Subcutaneous abdominal adipose tissue (tissue), 5 donors: ENCODE measurements around the gene TMEM132A.

Experiments used
- H3K27ac ChIP-seq: one replicate; pipeline ENCODE4 v1.7.0; 2013; ENCODE audit warnings: low read depth, mild to moderate bottlenecking, inconsistent platforms, low read length, moderate library complexity
- H3K27me3 ChIP-seq, 5 donors: one replicate each; pipeline ENCODE4 v1.7.0; 2013; ENCODE audit warnings: low read length in 5 of 5, inconsistent platforms in 1 of 5; ENCODE audit not compliant: control insufficient read depth in 5 of 5, insufficient read depth in 4 of 5
- H3K36me3 ChIP-seq, 5 donors: one replicate each; pipeline ENCODE4 v1.7.0; 2013; ENCODE audit warnings: low read length in 5 of 5; ENCODE audit not compliant: control insufficient read depth in 5 of 5, insufficient read depth in 5 of 5
- H3K4me1 ChIP-seq, 5 donors: one replicate each; pipeline ENCODE4 v1.7.0; 2013; ENCODE audit warnings: low read length in 5 of 5, mild to moderate bottlenecking in 3 of 5, moderate library complexity in 1 of 5; ENCODE audit not compliant: control insufficient read depth in 5 of 5, insufficient read depth in 5 of 5
- H3K4me3 ChIP-seq, 5 donors: one replicate each; pipeline ENCODE4 v1.7.0; 2013; ENCODE audit warnings: low read length in 5 of 5, low read depth in 1 of 5
- H3K9ac ChIP-seq, 5 donors: one replicate each; pipeline ENCODE4 v1.7.0; 2013; ENCODE audit warnings: low read length in 5 of 5, mild to moderate bottlenecking in 4 of 5, moderate library complexity in 3 of 5
- H3K9me3 ChIP-seq, 5 donors: one replicate each; pipeline ENCODE4 v1.7.0; 2013; ENCODE audit warnings: low read length in 5 of 5; ENCODE audit not compliant: control insufficient read depth in 5 of 5
- donor health status: healthy.
- donor health status: healthy.
- donor health status: healthy.
- donor health status: healthy.
- donor health status: healthy.

TMEM132A gene, protein sequence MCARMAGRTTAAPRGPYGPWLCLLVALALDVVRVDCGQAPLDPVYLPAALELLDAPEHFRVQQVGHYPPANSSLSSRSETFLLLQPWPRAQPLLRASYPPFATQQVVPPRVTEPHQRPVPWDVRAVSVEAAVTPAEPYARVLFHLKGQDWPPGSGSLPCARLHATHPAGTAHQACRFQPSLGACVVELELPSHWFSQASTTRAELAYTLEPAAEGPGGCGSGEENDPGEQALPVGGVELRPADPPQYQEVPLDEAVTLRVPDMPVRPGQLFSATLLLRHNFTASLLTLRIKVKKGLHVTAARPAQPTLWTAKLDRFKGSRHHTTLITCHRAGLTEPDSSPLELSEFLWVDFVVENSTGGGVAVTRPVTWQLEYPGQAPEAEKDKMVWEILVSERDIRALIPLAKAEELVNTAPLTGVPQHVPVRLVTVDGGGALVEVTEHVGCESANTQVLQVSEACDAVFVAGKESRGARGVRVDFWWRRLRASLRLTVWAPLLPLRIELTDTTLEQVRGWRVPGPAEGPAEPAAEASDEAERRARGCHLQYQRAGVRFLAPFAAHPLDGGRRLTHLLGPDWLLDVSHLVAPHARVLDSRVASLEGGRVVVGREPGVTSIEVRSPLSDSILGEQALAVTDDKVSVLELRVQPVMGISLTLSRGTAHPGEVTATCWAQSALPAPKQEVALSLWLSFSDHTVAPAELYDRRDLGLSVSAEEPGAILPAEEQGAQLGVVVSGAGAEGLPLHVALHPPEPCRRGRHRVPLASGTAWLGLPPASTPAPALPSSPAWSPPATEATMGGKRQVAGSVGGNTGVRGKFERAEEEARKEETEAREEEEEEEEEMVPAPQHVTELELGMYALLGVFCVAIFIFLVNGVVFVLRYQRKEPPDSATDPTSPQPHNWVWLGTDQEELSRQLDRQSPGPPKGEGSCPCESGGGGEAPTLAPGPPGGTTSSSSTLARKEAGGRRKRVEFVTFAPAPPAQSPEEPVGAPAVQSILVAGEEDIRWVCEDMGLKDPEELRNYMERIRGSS

DNA sequence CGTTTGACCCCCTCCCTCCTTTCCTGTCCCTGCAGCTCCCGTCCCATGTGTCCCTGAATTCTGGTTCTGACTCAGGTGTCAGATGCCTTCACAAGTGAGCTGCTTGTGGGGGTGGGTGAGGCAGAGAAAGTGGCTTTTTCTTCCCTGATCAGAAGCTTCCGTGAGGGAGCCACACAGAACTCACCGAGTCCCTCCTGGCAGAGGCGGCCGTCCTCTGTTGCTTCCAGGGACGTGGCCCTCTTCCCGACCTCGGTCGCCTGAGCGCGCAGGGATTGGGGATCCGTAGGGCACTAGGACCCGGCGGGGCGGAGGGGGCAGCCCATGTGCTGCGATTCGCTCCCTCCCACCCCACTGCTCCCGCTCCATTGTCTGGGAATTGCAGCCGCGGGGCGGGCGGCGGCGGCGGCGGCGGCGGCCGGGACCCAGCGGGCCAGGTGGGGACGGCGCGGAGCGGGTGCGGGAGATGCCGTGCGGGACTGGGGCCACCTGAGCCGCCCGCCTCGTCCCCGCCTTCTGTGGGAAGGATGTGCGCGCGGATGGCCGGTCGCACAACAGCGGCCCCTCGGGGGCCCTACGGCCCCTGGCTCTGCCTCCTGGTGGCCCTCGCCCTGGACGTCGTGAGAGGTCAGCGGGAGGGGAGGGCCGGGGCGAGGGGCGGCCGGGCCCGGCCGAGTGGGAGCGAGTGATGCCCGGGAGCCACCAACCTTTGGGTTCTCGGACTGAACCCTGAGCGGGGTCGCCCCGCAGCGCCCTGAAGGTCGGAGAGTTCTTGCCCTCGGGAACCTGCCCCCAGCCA lies at the start of gene TMEM132A:
TSS of gene TMEM132A (plus strand) at position 351 of the 796 bp plus-strand sequence. CDS start at position 525, 174 bp downstream.
- Histone ChIP-seq H3K4me3 (peak within 1 kb of the TSS in 4 of 5 donors; percentile 43 to 65 (median 56)), H3K27me3 (peaks cover 9 to 17% (median 11%) of the 10 kb centered on the region in 5 donors), H3K9ac (peak within 1 kb of the TSS in 4 of 5 donors; percentile 3 to 59 (median 48)), H3K9me3 (no peaks in the 10 kb centered on the region), H3K27ac (no peak within 1 kb of the TSS), H3K36me3 (peaks cover 0 to 41% (median 35%) of the 10 kb centered on the region in 5 donors), H3K4me1 (peaks cover 0 to 31% (median 25%) of the 10 kb centered on the region in 5 donors)

- H3K4me1 ChIP-seq = peaks cover 8 to 59% (median 55%) of the 10 kb centered on the region in 5 donors
- no peaks in the 10 kb centered on the region for H3K27me3 ChIP-seq
- H3K36me3 ChIP-seq = peaks cover 0 to 6% (median 4%) of the 10 kb centered on the region in 5 donors
- H3K27ac ChIP-seq = no peak overlapping the region
- no peak overlapping the region for H3K9ac ChIP-seq
- no peaks in the 10 kb centered on the region for H3K9me3 ChIP-seq
- no peak overlapping the region for H3K4me3 ChIP-seq
These were observed 48.7 kb upstream of the TMEM132A start for GRCh38 chr11:60875366-60876167.

DNA sequence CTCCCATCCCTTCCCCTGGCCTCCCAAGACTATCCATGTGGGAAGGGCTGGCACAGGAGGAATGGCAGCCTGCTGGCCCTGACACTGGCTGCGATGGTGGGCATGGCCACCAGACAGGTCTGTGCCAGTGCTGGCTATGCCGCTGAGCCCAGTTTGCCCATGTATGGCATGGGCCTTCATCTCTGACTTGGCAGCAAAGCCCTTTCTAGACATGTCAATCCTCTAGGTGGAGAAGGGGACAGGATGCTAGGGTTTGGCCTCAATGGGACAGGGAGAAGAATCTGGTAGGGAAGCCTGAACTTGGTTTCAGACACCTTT lies 48.1 kb upstream of the TMEM132A start:
- peaks cover 8 to 54% (median 50%) of the 10 kb centered on the region in 5 donors for H3K4me1 ChIP-seq
- no peaks in the 10 kb centered on the region for H3K27me3 ChIP-seq
- H3K9ac ChIP-seq = no peak overlapping the region
- H3K4me3 ChIP-seq = no peak overlapping the region
- no peaks in the 10 kb centered on the region for H3K9me3 ChIP-seq
- H3K36me3 ChIP-seq = peaks cover 0 to 10% (median 4%) of the 10 kb centered on the region in 5 donors
- no peak overlapping the region for H3K27ac ChIP-seq

DNA sequence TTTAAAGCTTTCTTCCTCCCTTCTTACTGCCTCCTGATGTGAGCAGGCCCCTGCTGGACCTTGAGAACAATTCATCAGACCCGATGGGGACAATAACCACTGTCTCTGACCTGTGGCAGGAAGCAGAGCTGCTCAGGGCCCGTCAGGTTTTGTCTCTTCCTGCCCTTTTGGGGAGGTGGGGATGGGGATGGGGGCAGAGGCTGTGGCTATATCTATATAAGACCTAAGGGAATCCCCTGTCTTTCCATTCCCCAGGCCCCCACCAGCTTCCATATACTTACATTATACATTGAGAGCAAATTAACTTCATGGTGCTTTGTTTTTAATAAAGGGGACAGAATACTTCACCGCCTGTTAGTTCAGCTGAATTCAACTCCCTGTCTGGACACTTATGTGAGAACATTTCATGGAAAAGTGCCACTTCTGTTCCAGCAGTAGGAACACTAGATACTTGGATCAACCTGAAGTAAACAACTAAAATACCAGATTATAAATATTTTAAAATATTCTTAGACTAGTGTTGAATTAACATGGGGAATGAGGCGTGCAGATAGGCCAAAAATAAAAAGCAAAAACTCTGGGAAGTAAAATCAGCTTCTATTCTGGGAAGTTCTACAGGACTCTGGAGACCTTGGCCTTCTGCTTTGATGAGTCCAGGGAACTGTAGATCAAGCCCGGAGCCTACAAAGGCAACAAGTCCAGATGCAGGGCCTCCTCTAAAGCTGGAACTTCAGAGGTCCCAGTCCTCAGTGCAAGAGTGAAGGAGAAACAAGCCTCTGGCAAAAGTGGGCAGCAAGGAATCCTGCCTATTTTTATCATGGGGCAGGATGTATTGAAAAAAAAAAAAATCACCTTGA lies 45.8 kb upstream of the TMEM132A start:
- peaks cover 0 to 10% (median 4%) of the 10 kb centered on the region in 5 donors for H3K36me3 ChIP-seq
- H3K4me3 ChIP-seq = no peak overlapping the region
- H3K4me1 ChIP-seq = peaks cover 2 to 31% (median 26%) of the 10 kb centered on the region in 5 donors
- no peaks in the 10 kb centered on the region for H3K9me3 ChIP-seq
- no peaks in the 10 kb centered on the region for H3K27me3 ChIP-seq
- peak overlapping the region in 2 of 5 donors; percentile 16 to 48 for H3K9ac ChIP-seq
- no peak overlapping the region for H3K27ac ChIP-seq

- H3K9ac ChIP-seq = no peak overlapping the region
- H3K27ac ChIP-seq = no peak overlapping the region
- no peaks in the 10 kb centered on the region for H3K9me3 ChIP-seq
These were observed 45.2 kb upstream of the TMEM132A start for GRCh38 chr11:60879104-60879503.

DNA sequence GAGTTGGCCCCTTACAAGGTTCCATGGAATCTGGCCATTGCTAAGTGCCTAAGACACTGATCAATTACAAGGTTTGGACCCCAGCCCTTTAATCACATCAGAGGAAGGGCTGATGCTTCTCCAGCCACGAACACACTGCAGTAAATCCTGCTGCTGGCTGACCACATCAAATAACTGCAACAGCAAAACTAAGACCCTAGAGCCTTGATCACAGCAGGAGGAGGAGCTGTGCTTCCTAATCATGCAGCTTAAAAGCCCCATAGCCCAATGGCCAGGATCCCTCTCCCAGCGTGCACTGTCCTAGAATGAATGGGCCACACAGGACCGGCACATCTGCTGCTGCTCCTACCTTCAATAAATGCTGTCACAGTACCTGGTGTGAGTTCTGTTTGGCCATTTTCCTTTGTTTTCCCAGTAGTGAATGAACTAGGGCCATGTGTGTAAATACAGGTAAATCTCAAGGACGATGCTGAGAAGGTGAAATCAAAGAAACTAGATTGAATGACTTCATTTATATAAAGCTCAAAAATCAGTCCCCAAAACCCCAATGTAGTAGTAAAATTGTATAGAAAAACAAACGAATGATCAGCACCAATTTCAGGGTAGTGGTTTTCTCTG lies 44.2 kb upstream of the TMEM132A start:
- Histone ChIP-seq H3K27me3 (no peaks in the 10 kb centered on the region), H3K9me3 (no peaks in the 10 kb centered on the region), H3K9ac (no peak overlapping the region), H3K36me3 (peaks cover 0 to 10% (median 4%) of the 10 kb centered on the region in 5 donors), H3K4me3 (no peak overlapping the region), H3K27ac (no peak overlapping the region), H3K4me1 (peaks cover 2 to 17% (median 14%) of the 10 kb centered on the region in 5 donors)

More at GRCh38 chr11:60879104-60879503, 45.2 kb upstream of the TMEM132A start:
- Histone ChIP-seq H3K4me3 (no peak overlapping the region), H3K36me3 (peaks cover 0 to 10% (median 4%) of the 10 kb centered on the region in 5 donors), H3K4me1 (peaks cover 2 to 24% (median 22%) of the 10 kb centered on the region in 5 donors), H3K27me3 (no peaks in the 10 kb centered on the region)

DNA sequence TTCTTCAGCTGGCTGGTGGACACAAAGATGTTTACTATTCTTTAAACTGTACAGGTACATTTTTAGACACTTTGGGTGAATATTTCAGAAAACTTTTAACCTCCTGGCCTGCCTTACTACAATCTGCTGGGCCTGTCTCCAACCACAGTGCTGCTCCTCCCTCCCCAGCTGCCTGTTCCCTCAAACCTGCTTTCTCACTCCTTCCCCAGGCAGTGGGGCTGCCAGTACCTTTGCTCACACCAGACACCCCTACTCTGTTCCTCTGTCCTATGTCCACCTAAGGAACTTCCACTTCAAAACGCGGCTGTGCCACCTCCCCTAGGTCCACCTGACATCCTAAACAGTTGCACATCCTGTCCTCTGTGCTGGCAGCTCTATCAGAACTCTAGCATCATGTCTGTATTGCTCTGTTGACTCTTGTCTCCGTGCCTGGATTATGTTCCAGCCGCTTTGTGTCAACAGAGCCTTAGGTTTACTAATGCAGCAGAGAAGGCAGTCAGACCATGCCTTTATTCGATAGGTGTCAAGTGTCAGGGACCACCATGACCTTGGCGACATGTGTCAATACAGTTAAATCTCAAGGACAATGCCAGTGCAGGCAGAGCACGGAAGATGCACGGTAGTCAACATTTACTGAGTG lies 43.5 kb upstream of the TMEM132A start:
- Histone ChIP-seq H3K9me3 (no peaks in the 10 kb centered on the region), H3K4me3 (no peak overlapping the region), H3K4me1 (peaks cover 2 to 17% (median 14%) of the 10 kb centered on the region in 5 donors), H3K36me3 (peaks cover 0 to 10% (median 4%) of the 10 kb centered on the region in 5 donors), H3K27ac (no peak overlapping the region), H3K9ac (no peak overlapping the region), H3K27me3 (no peaks in the 10 kb centered on the region)

DNA sequence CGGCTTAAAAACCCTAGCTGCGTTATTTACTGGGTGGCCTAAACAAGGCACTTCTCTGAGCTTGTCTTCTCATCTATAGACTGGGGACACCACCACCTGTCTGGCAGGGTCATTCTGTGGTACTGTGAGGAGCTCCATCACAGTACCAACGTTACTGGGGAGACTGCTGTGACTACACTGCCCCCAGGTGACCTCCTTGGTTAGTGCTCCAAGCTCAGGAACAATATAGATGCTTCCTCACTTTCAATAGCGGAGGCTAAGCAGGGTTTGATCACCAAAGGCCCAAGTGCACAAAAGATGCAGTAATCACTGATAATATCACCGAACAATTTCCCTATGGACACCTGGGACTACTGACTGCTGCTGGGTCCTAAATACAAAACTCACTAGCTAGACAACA lies 36.7 kb upstream of the TMEM132A start:
- peaks cover 0 to 11% (median 0%) of the 10 kb centered on the region in 5 donors for H3K4me1 ChIP-seq
- H3K4me3 ChIP-seq = no peak overlapping the region
- H3K9me3 ChIP-seq = no peaks in the 10 kb centered on the region
- no peak overlapping the region for H3K27ac ChIP-seq
- peaks cover 0 to 22% (median 13%) of the 10 kb centered on the region in 5 donors for H3K36me3 ChIP-seq
- H3K27me3 ChIP-seq = no peaks in the 10 kb centered on the region
- H3K9ac ChIP-seq = no peak overlapping the region
